ENCODE data around the gene KNCN.

Gene KNCN

GRCh38 chr1:46568461-46568891 lies 17.0 kb upstream of the KNCN start:
- no peak for DNase-seq

- no peak for DNase-seq
Observed at GRCh38 chr1:46563341-46563740, 11.9 kb upstream of the KNCN start.

- no peak for DNase-seq
Observed at GRCh38 chr1:46562498-46562897, 11.1 kb upstream of the KNCN start.

- no peak for DNase-seq
Observed at GRCh38 chr1:46558966-46559365, 7.5 kb upstream of the KNCN start.

- no peak for DNase-seq
Observed at GRCh38 chr1:46558141-46558963, 6.9 kb upstream of the KNCN start.

GRCh38 chr1:46557403-46557802 lies 6.0 kb upstream of the KNCN start:
- no peak for DNase-seq

GRCh38 chr1:46556822-46557221 lies 5.4 kb upstream of the KNCN start:
- DNase-seq: peak; percentile 61

GRCh38 chr1:46555826-46556619 lies 4.6 kb upstream of the KNCN start:
- no peak for DNase-seq

- no peak for DNase-seq
Observed at GRCh38 chr1:46554597-46555381, 3.3 kb upstream of the KNCN start.

- DNase-seq: no peak
Observed at GRCh38 chr1:46554236-46554596, 2.8 kb upstream of the KNCN start.

- no peak for DNase-seq
Observed at GRCh38 chr1:46553506-46553905, 2.1 kb upstream of the KNCN start.

- no peak for DNase-seq
Observed at GRCh38 chr1:46552357-46553237, 1.1 kb upstream of the KNCN start.

GRCh38 chr1:46550751-46551231 lies 656 bp downstream of the KNCN start:
- no peak for DNase-seq

GRCh38 chr1:46549697-46550681 lies 1.5 kb downstream of the KNCN start:
- DNase-seq: peak; percentile 96

GRCh38 chr1:46547481-46548383 lies 3.7 kb downstream of the KNCN start:
- DNase-seq: peak; percentile 90

GRCh38 chr1:46546210-46546609 lies 5.2 kb downstream of the KNCN start:
- no peak for DNase-seq

GRCh38 chr1:46545784-46546183 lies 5.7 kb downstream of the KNCN start:
- no peak for DNase-seq

- DNase-seq: no peak
Observed at GRCh38 chr1:46544561-46545240, 6.7 kb downstream of the KNCN start.
